Neural progenitor cell (in vitro differentiated cells): Measurements from ENCODE around the gene CBLL1. TPM values are rescaled to one million over a fixed set of nuclear protein-coding genes. Genes with fewer than 3 reads are reported as not detected.

Experiments used
- DNase-seq: peaks from one replicate; pipeline ENCODE4 v3.0.0-alpha.2; 2016; ENCODE audit warnings: low spot score
- H2AFZ ChIP-seq: fragments of 200-600 bp; sonication (generic); replicated peaks from 2 replicates; pipeline ENCODE4 v1.6.1; 2016; ENCODE audit warnings: antibody characterized with exemption
- H3F3A ChIP-seq: fragments of 200-600 bp; sonication (generic); 2 replicates; pipeline ENCODE4 v1.6.1; 2016; ENCODE audit warnings: antibody characterized with exemption, low read depth
- H3K27ac ChIP-seq: fragments of 200-600 bp; sonication (generic); 2 replicates; pipeline ENCODE4 v1.5.1; 2016; ENCODE audit warnings: mild to moderate bottlenecking
- H3K27me3 ChIP-seq: fragments of 200-600 bp; sonication (generic); 2 replicates; pipeline ENCODE4 v1.6.1; 2016; ENCODE audit warnings: mild to moderate bottlenecking, moderate library complexity
- H3K36me3 ChIP-seq: fragments of 200-600 bp; sonication (generic); 2 replicates; pipeline ENCODE4 v1.5.1; 2016
- H3K4me1 ChIP-seq: fragments of 200-600 bp; sonication (generic); 2 replicates; pipeline ENCODE4 v1.6.1; 2016; ENCODE audit warnings: mixed run types
- H3K4me2 ChIP-seq: fragments of 200-600 bp; sonication (generic); 2 replicates; pipeline ENCODE4 v1.6.1; 2016
- H3K4me3 ChIP-seq: fragments of 200-600 bp; sonication (generic); 2 replicates; pipeline ENCODE4 v1.5.1; 2016
- H3K79me2 ChIP-seq: fragments of 200-600 bp; sonication (generic); 2 replicates; pipeline ENCODE4 v1.6.1; 2016; ENCODE audit warnings: low read depth
- H3K9ac ChIP-seq: fragments of 200-600 bp; sonication (generic); 2 replicates; pipeline ENCODE4 v1.6.1; 2016
- H3K9me3 ChIP-seq: fragments of 200-600 bp; sonication (generic); 2 replicates; pipeline ENCODE4 v1.5.1; 2016; ENCODE audit warnings: low read depth
- H4K20me1 ChIP-seq: fragments of 200-600 bp; sonication (generic); 2 replicates; pipeline ENCODE4 v1.6.1; 2016; ENCODE audit warnings: low read depth
- H3K27ac Mint-ChIP-seq: 3 replicates; pipeline ENCODE4 v1.8.0; 2021; ENCODE audit warnings: mixed read lengths
- H3K27me3 Mint-ChIP-seq: 2 replicates; pipeline ENCODE4 v1.8.0; 2022; ENCODE audit warnings: low read depth, mild to moderate bottlenecking, inconsistent platforms, moderate library complexity, mixed read lengths; ENCODE audit not compliant: insufficient read depth
- H3K36me3 Mint-ChIP-seq: 3 replicates; pipeline ENCODE4 v1.8.0; 2021; ENCODE audit warnings: mixed read lengths
- H3K4me1 Mint-ChIP-seq: 3 replicates; pipeline ENCODE4 v1.8.0; 2021; ENCODE audit warnings: mixed read lengths
- H3K4me3 Mint-ChIP-seq: 3 replicates; pipeline ENCODE4 v1.8.0; 2021; ENCODE audit warnings: mild to moderate bottlenecking, moderate library complexity, mixed read lengths
- H3K9me3 Mint-ChIP-seq: 3 replicates; pipeline ENCODE4 v1.8.0; 2020; ENCODE audit warnings: mixed read lengths
- CTCF ChIP-seq: fragments of 200-600 bp; sonication (generic); IDR thresholded peaks from 2 replicates; pipeline ENCODE4 v1.5.1; 2017; ENCODE audit warnings: antibody characterized with exemption, mild to moderate bottlenecking
- EZH2 ChIP-seq: fragments of 200-600 bp; sonication (generic); IDR thresholded peaks from 2 replicates; pipeline ENCODE4 v1.6.1; 2017; ENCODE audit warnings: antibody characterized with exemption, mild to moderate bottlenecking, moderate library complexity
- EZH2phosphoT487 ChIP-seq: fragments of 200-600 bp; sonication (generic); IDR thresholded peaks from 2 replicates; pipeline ENCODE4 v1.6.1; 2017; ENCODE audit warnings: antibody characterized with exemption
- total RNA-seq: library from RNA; depleted of rRNA; stranded (reverse); fragments of >200 nt; gene quantifications from 2 replicates; pipeline ENCODE4 v1.2.3, GENCODE V29; 2015; ENCODE audit warnings: low replicate concordance

The CBLL1 gene
- total RNA-seq, 1 donor from 2014 or later: 58.0 TPM

GRCh38 chr7:107712025-107712424 is 31.9 kb upstream of the CBLL1 start:
- Histone ChIP-seq H3K4me3 (no peak overlapping the region), H3K36me3 (no peaks in the 10 kb centered on the region), H3K27me3 (no peaks in the 10 kb centered on the region), H3K9me3 (no peaks in the 10 kb centered on the region), H3K4me1 (no peaks in the 10 kb centered on the region), H3K4me2 (no peak overlapping the region), H3K9ac (no peak overlapping the region), H3K79me2 (no peaks in the 10 kb centered on the region), H2AFZ (no peak overlapping the region), H3F3A (no peaks in the 10 kb centered on the region), H4K20me1 (no peaks in the 10 kb centered on the region), H3K27ac (no peak overlapping the region)
- no peaks in the 10 kb centered on the region for H3K4me1 Mint-ChIP-seq
- H3K36me3 Mint-ChIP-seq: no peaks in the 10 kb centered on the region
- no peak overlapping the region for H3K4me3 Mint-ChIP-seq
- no peaks in the 10 kb centered on the region for H3K9me3 Mint-ChIP-seq
- no peak for TF ChIP-seq CTCF
- no peak for TF ChIP-seq EZH2phosphoT487
- no peak for TF ChIP-seq EZH2
- H3K27ac Mint-ChIP-seq: no peak overlapping the region
- peaks cover 3% of the 10 kb centered on the region for H3K27me3 Mint-ChIP-seq
- no peak for DNase-seq

GRCh38 chr7:107712896-107713295 is 31.0 kb upstream of the CBLL1 start:
- H3K4me1 ChIP-seq: no peaks in the 10 kb centered on the region
- no peaks in the 10 kb centered on the region for H4K20me1 ChIP-seq
- H3K79me2 ChIP-seq: no peaks in the 10 kb centered on the region
- H3K9me3 Mint-ChIP-seq: no peaks in the 10 kb centered on the region
- no peak overlapping the region for H3K27ac ChIP-seq
- no peaks in the 10 kb centered on the region for H3F3A ChIP-seq
- DNase-seq: no peak
- no peak overlapping the region for H3K4me3 ChIP-seq
- H3K9me3 ChIP-seq: no peaks in the 10 kb centered on the region
- no peaks in the 10 kb centered on the region for H3K27me3 ChIP-seq
- peaks cover 3% of the 10 kb centered on the region for H3K27me3 Mint-ChIP-seq
- no peak overlapping the region for H3K4me2 ChIP-seq
- no peak overlapping the region for H3K27ac Mint-ChIP-seq
- H3K9ac ChIP-seq: no peak overlapping the region
- no peak overlapping the region for H3K4me3 Mint-ChIP-seq
- no peaks in the 10 kb centered on the region for H3K36me3 Mint-ChIP-seq
- H3K36me3 ChIP-seq: no peaks in the 10 kb centered on the region
- no peaks in the 10 kb centered on the region for H3K4me1 Mint-ChIP-seq
- no peak overlapping the region for H2AFZ ChIP-seq
- TF ChIP-seq EZH2: no peak
- TF ChIP-seq EZH2phosphoT487: no peak
- no peak for TF ChIP-seq CTCF

GRCh38 chr7:107715531-107715930 is 28.4 kb upstream of the CBLL1 start:
- H3K4me1 Mint-ChIP-seq: no peaks in the 10 kb centered on the region

More at GRCh38 chr7:107715531-107715930, 28.4 kb upstream of the CBLL1 start:
- no peak overlapping the region for H3K27ac Mint-ChIP-seq
- Histone ChIP-seq H2AFZ (no peak overlapping the region), H3K36me3 (no peaks in the 10 kb centered on the region), H4K20me1 (no peaks in the 10 kb centered on the region), H3K27me3 (no peaks in the 10 kb centered on the region), H3K4me2 (no peak overlapping the region), H3K9me3 (no peaks in the 10 kb centered on the region), H3K27ac (no peak overlapping the region), H3K4me1 (no peaks in the 10 kb centered on the region), H3K9ac (no peak overlapping the region), H3K79me2 (no peaks in the 10 kb centered on the region), H3F3A (no peaks in the 10 kb centered on the region), H3K4me3 (no peak overlapping the region)
- no peaks in the 10 kb centered on the region for H3K9me3 Mint-ChIP-seq
- H3K36me3 Mint-ChIP-seq: no peaks in the 10 kb centered on the region
- no peak overlapping the region for H3K4me3 Mint-ChIP-seq
- no peak for DNase-seq
- TF ChIP-seq EZH2: no peak
- no peak for TF ChIP-seq EZH2phosphoT487
- TF ChIP-seq CTCF: no peak
- peaks cover 2% of the 10 kb centered on the region for H3K27me3 Mint-ChIP-seq
